HepG2 (cell line): ENCODE data around the gene ZFPL1. TPM values are rescaled to one million over a fixed set of nuclear protein-coding genes. Genes with fewer than 3 reads are reported as not detected.

Experiments used
- ARID5B ChIP-seq: IDR thresholded peaks from 2 replicates; pipeline ENCODE4 v1.4.0; 2020; ENCODE audit warnings: mild to moderate bottlenecking, missing genetic modification reagents
- ATRX ChIP-seq: sonication (generic); formaldehyde crosslinking; IDR thresholded peaks from 2 replicates; pipeline ENCODE4 v1.4.0; 2020; ENCODE audit warnings: missing genetic modification reagents, borderline replicate concordance
- BRF2 ChIP-seq: sonication (generic); formaldehyde crosslinking; IDR thresholded peaks from 2 replicates; pipeline ENCODE4 v1.8.1; 2022; ENCODE audit warnings: mild to moderate bottlenecking, missing genetic modification reagents
- ELF1 ChIP-seq: sonication (generic); formaldehyde crosslinking; IDR thresholded peaks from 2 replicates; pipeline ENCODE4 v1.4.0; 2020; ENCODE audit warnings: missing genetic modification reagents
- FLYWCH1 ChIP-seq: sonication (generic); formaldehyde crosslinking; IDR thresholded peaks from 2 replicates; pipeline ENCODE4 v1.8.1; 2023; ENCODE audit warnings: mild to moderate bottlenecking, missing genetic modification reagents
- GPN1 ChIP-seq: sonication (generic); formaldehyde crosslinking; IDR thresholded peaks from 2 replicates; pipeline ENCODE4 v1.5.1; 2020; ENCODE audit warnings: missing genetic modification reagents, borderline replicate concordance
- HNRNPUL1 ChIP-seq: fragments of 200-400 bp; formaldehyde crosslinking; IDR thresholded peaks from 2 replicates; pipeline ENCODE4 v1.6.1; 2017; ENCODE audit warnings: low read depth, mild to moderate bottlenecking, low read length, moderate library complexity
- KLF15 ChIP-seq: sonication (generic); formaldehyde crosslinking; IDR thresholded peaks from 2 replicates; pipeline ENCODE4 v1.8.1; 2023; ENCODE audit warnings: borderline replicate concordance, mild to moderate bottlenecking, inconsistent platforms, missing genetic modification reagents, mixed read lengths
- MAZ ChIP-seq, 2 experiments: sonication (generic) in 1 of 2; formaldehyde crosslinking in 1 of 2; IDR thresholded peaks; 2 replicates each; pipeline versions ENCODE4 v1.5.0 to v1.6.1; 2012 to 2020; ENCODE audit warnings: low read depth in 2 of 2, mild to moderate bottlenecking in 2 of 2, borderline replicate concordance in 1 of 2, improper control_type of control experiment in 1 of 2, low read length in 1 of 2, missing genetic modification reagents in 1 of 2, moderate library complexity in 1 of 2
- NFRKB ChIP-seq: fragments of 450-650 bp; IDR thresholded peaks from 2 replicates; pipeline ENCODE4 v1.6.1; 2017
- PAF1 ChIP-seq: IDR thresholded peaks from 2 replicates; pipeline ENCODE4 v1.6.1; 2016; ENCODE audit warnings: missing genetic modification reagents, missing compliant biosample characterization
- PAX8 ChIP-seq: sonication (generic); formaldehyde crosslinking; IDR thresholded peaks from 2 replicates; pipeline ENCODE4 v1.8.0; 2022; ENCODE audit warnings: mild to moderate bottlenecking, missing genetic modification reagents, borderline replicate concordance
- RFX1 ChIP-seq: fragments of 450-650 bp; IDR thresholded peaks from 2 replicates; pipeline ENCODE4 v1.6.1; 2017
- SMARCC2 ChIP-seq: fragments of 450-650 bp; IDR thresholded peaks from 2 replicates; pipeline ENCODE4 v1.6.1; 2017; ENCODE audit warnings: antibody characterized with exemption, mild to moderate bottlenecking
- TOPORS ChIP-seq: sonication (generic); formaldehyde crosslinking; IDR thresholded peaks from 2 replicates; pipeline ENCODE4 v1.8.0; 2023; ENCODE audit warnings: mild to moderate bottlenecking, missing genetic modification reagents
- U2AF1 ChIP-seq: fragments of 200-400 bp; formaldehyde crosslinking; optimal IDR thresholded peaks from 2 replicates; pipeline ENCODE3; 2017; ENCODE audit warnings: mild to moderate bottlenecking, low read depth, low read length
- XBP1 ChIP-seq: sonication (generic); formaldehyde crosslinking; IDR thresholded peaks from 2 replicates; pipeline ENCODE4 v1.5.0; 2020; ENCODE audit warnings: missing genetic modification reagents
- ZFYVE20 ChIP-seq: sonication (generic); formaldehyde crosslinking; IDR thresholded peaks from 2 replicates; pipeline ENCODE4 v1.8.0; 2023; ENCODE audit warnings: low read depth, mild to moderate bottlenecking, moderate library complexity, missing genetic modification reagents, borderline replicate concordance
- ZNF12 ChIP-seq: sonication (generic); formaldehyde crosslinking; IDR thresholded peaks from 2 replicates; pipeline ENCODE4 v1.5.0; 2020; ENCODE audit warnings: missing genetic modification reagents
- ZNF382 ChIP-seq: sonication (generic); formaldehyde crosslinking; IDR thresholded peaks from 2 replicates; pipeline ENCODE4 v1.5.0; 2020; ENCODE audit warnings: missing genetic modification reagents, mild to moderate bottlenecking, borderline replicate concordance
- ZNF549 ChIP-seq: sonication (generic); formaldehyde crosslinking; IDR thresholded peaks from 2 replicates; pipeline ENCODE4 v1.5.0; 2020; ENCODE audit warnings: missing genetic modification reagents
- ZNF703 ChIP-seq: sonication (generic); formaldehyde crosslinking; IDR thresholded peaks from 2 replicates; pipeline ENCODE4 v1.5.1; 2020; ENCODE audit warnings: missing genetic modification reagents, mild to moderate bottlenecking, moderate library complexity, borderline replicate concordance
- ZNF709 ChIP-seq: sonication (generic); formaldehyde crosslinking; IDR thresholded peaks from 2 replicates; pipeline ENCODE4 v1.5.0; 2020; ENCODE audit warnings: mild to moderate bottlenecking, missing genetic modification reagents
- ZNF749 ChIP-seq: sonication (generic); formaldehyde crosslinking; IDR thresholded peaks from 2 replicates; pipeline ENCODE4 v1.8.0; 2022; ENCODE audit warnings: mild to moderate bottlenecking, missing genetic modification reagents, moderate library complexity, borderline replicate concordance
- polyA plus RNA-seq, 8 experiments: library from polyadenylated mRNA; depleted of rRNA in 3 of 8; stranded (reverse) in 7 of 8; unstranded in 1 of 8; fragments of >200 nt; fragmentation: Illumina TruSeq in 4 of 8; extraction: Trizol in 4 of 8; gene quantifications; 2 replicates each; pipeline versions ENCODE4 v1.2.1 to v1.2.3, GENCODE V29; 2011 to 2016; ENCODE audit warnings: low read depth in 4 of 8, missing spikeins in 1 of 8, mixed read lengths in 1 of 8; ENCODE audit not compliant: insufficient read depth in 1 of 8
- total RNA-seq, 5 experiments: library from RNA; depleted of rRNA; stranded (reverse); fragments of >200 nt; fragmentation: Illumina TruSeq; extraction: Trizol; gene quantifications; 2 replicates each; pipeline ENCODE4 v1.2.3, GENCODE V29; 2016; ENCODE audit warnings: low read depth in 1 of 5

The ZFPL1 gene
- total and polyA plus RNA-seq, 2 of the 13 experiments (the other 11 are each of a cell fraction or from before 2014, with no cell fraction given) = 32.2 to 56.0 TPM

GRCh38 chr11:65095974-65096806, 12.2 kb downstream of the ZFPL1 start, which contains the start of gene VPS51 (continued):
- TF ChIP-seq ZNF703 (CRISPR knock-in tag) (no peak; the same call in 1 of the 2 replicates), ZNF749 (no peak; the same call in 1 of the 2 replicates), U2AF1 (no peak), BRF2 (CRISPR knock-in tag) (no peak), MAZ (IDR thresholded peaks at IDR 0.05; ENCODE audit: borderline replicate concordance, low read depth, low read length) (peak; percentile 97), MAZ (CRISPR knock-in tag; IDR thresholded peaks at IDR 0.05; ENCODE audit: low read depth) (peak; percentile 92), ARID5B (peak; percentile 60), XBP1 (CRISPR knock-in tag) (no peak; the same call in 1 of the 2 replicates), HNRNPUL1 (no peak), PAF1 (CRISPR knock-in tag) (no peak), GPN1 (no peak), TOPORS (no peak), FLYWCH1 (CRISPR knock-in tag) (peak; percentile 58; the same call in 1 of the 2 replicates), ELF1 (peak; percentile 92), RFX1 (no peak), ZFYVE20 (CRISPR knock-in tag) (no peak; the same call in 1 of the 2 replicates), ATRX (no peak), NFRKB (peak; percentile 59; the same call in 1 of the 2 replicates), ZNF382 (CRISPR knock-in tag) (no peak), KLF15 (CRISPR knock-in tag) (peak; percentile 79; the same call in 1 of the 2 replicates), ZNF12 (peak; percentile 70), ZNF549 (CRISPR knock-in tag) (no peak), PAX8 (no peak), SMARCC2 (no peak), ZNF709 (CRISPR knock-in tag) (no peak)
